ENCODE data around the gene NUTM1.
"Not testable (repeated sequence)": the region's sequence is repeated elsewhere in the genome, so short reads cannot be mapped to it uniquely, and the experiment has no call there.

Gene NUTM1

GRCh38 chr15:34339946-34340345 lies 3.2 kb upstream of the NUTM1 start:
- no peak for DNase-seq (ENCODE audit: low spot score)

GRCh38 chr15:34341381-34342212 lies 1.5 kb upstream of the NUTM1 start:
- TF ChIP-seq CTCF (IDR thresholded peaks at IDR 0.05; ENCODE audit: extremely low read depth, insufficient read depth, missing control alignments), result no peak
- DNase-seq (ENCODE audit: low spot score), result no peak
- in situ Hi-C loops (cut with MboI; ENCODE audit: low pct_unique_long_range_greater_than_20kb, low sequenced_read_pairs, unreplicated experiment), result loop anchor here (25.0 kb wide), 1 partner anchor 254 kb away; no protein-coding TSS in a partner anchor

More at GRCh38 chr15:34339946-34340345, 3.2 kb upstream of the NUTM1 start:
- TF ChIP-seq CTCF (IDR thresholded peaks at IDR 0.05; ENCODE audit: extremely low read depth, insufficient read depth, missing control alignments), result no peak
- in situ Hi-C loops (cut with MboI; ENCODE audit: low pct_unique_long_range_greater_than_20kb, low sequenced_read_pairs, unreplicated experiment), result loop anchor here (25.0 kb wide), 1 partner anchor 253 kb away; no protein-coding TSS in a partner anchor

- in situ Hi-C loops (cut with MboI; ENCODE audit: low pct_unique_long_range_greater_than_20kb, low sequenced_read_pairs, unreplicated experiment), result loop anchor here (25.0 kb wide), 1 partner anchor 255 kb away; no protein-coding TSS in a partner anchor
- DNase-seq (ENCODE audit: low spot score), result not testable (repeated sequence)
Measured at GRCh38 chr15:34342213-34342736, 840 bp upstream of the NUTM1 start.

- TF ChIP-seq CTCF (IDR thresholded peaks at IDR 0.05; ENCODE audit: extremely low read depth, insufficient read depth, missing control alignments), result no peak
- no peak for DNase-seq (ENCODE audit: low spot score)
- in situ Hi-C loops (cut with MboI; ENCODE audit: low pct_unique_long_range_greater_than_20kb, low sequenced_read_pairs, unreplicated experiment), result loop anchor here (25.0 kb wide), 1 partner anchor 261 kb away; no protein-coding TSS in a partner anchor
Measured at GRCh38 chr15:34347951-34348638, 5.0 kb downstream of the NUTM1 start.

GRCh38 chr15:34348735-34349300 lies 5.7 kb downstream of the NUTM1 start:
- no peak for DNase-seq (ENCODE audit: low spot score)
- no peak for TF ChIP-seq CTCF (IDR thresholded peaks at IDR 0.05; ENCODE audit: extremely low read depth, insufficient read depth, missing control alignments)
- in situ Hi-C loops (cut with MboI; ENCODE audit: low pct_unique_long_range_greater_than_20kb, low sequenced_read_pairs, unreplicated experiment), result loop anchor here (25.0 kb wide), 1 partner anchor 262 kb away; no protein-coding TSS in a partner anchor

- TF ChIP-seq CTCF (IDR thresholded peaks at IDR 0.05; ENCODE audit: extremely low read depth, insufficient read depth, missing control alignments), result no peak
- DNase-seq (ENCODE audit: low spot score), result no peak
- in situ Hi-C loops (cut with MboI; ENCODE audit: low pct_unique_long_range_greater_than_20kb, low sequenced_read_pairs, unreplicated experiment), result loop anchor here (25.0 kb wide), 2 partner anchors 238 to 262 kb away; partner anchors contain the start of gene GOLGA8B
Measured at GRCh38 chr15:34349769-34350168, 6.7 kb downstream of the NUTM1 start.

- DNase-seq (ENCODE audit: low spot score), result not testable (repeated sequence)
- in situ Hi-C loops (cut with MboI; ENCODE audit: low pct_unique_long_range_greater_than_20kb, low sequenced_read_pairs, unreplicated experiment), result loop anchor here (25.0 kb wide), 1 partner anchor 234 kb away; the partner anchor contains the start of gene GOLGA8B
Measured at GRCh38 chr15:34352996-34353395, 9.9 kb downstream of the NUTM1 start.
